Endodermal cell (in vitro differentiated cells): ENCODE measurements around the gene ICAM1. TPM values are rescaled to one million over a fixed set of nuclear protein-coding genes. Genes with fewer than 3 reads are reported as not detected.

Source experiments
- DNase-seq: peaks from one replicate; pipeline ENCODE4 v3.0.0-alpha.2; 2017
- H3K27ac ChIP-seq: 2 replicates; pipeline ENCODE4 v1.5.1; 2013; ENCODE audit warnings: mild to moderate bottlenecking, low read depth, low read length, moderate library complexity
- H3K27me3 ChIP-seq: 2 replicates; pipeline ENCODE4 v1.6.1; 2013; ENCODE audit warnings: mild to moderate bottlenecking, low read length, moderate library complexity; ENCODE audit not compliant: insufficient read depth, control insufficient read depth, poor library complexity, severe bottlenecking
- H3K36me3 ChIP-seq: 2 replicates; pipeline ENCODE4 v1.7.0; 2013; ENCODE audit warnings: mild to moderate bottlenecking, low read length, moderate library complexity; ENCODE audit not compliant: control insufficient read depth, insufficient read depth
- H3K4me1 ChIP-seq: one replicate; pipeline ENCODE4 v1.7.0; 2013; ENCODE audit warnings: low read length; ENCODE audit not compliant: control insufficient read depth, insufficient read depth
- H3K4me3 ChIP-seq: 2 replicates; pipeline ENCODE4 v1.5.1; 2013; ENCODE audit warnings: mild to moderate bottlenecking, low read length, moderate library complexity
- H3K9ac ChIP-seq: 2 replicates; pipeline ENCODE4 v1.6.1; 2013; ENCODE audit warnings: mild to moderate bottlenecking, low read length, moderate library complexity; ENCODE audit not compliant: poor library complexity, severe bottlenecking; ENCODE audit errors: extremely low read depth
- H3K9me3 ChIP-seq: 2 replicates; pipeline ENCODE4 v1.6.1; 2013; ENCODE audit warnings: mild to moderate bottlenecking, low read length, moderate library complexity; ENCODE audit not compliant: control insufficient read depth
- H3K27ac Mint-ChIP-seq: 2 replicates; pipeline ENCODE4 v1.8.0; 2020; ENCODE audit warnings: mixed read lengths
- H3K27me3 Mint-ChIP-seq: 2 replicates; pipeline ENCODE4 v1.8.0; 2021; ENCODE audit warnings: mild to moderate bottlenecking, mixed read lengths; ENCODE audit not compliant: insufficient read depth
- H3K36me3 Mint-ChIP-seq: 2 replicates; pipeline ENCODE4 v1.8.0; 2020; ENCODE audit warnings: low read depth, mixed read lengths
- H3K4me1 Mint-ChIP-seq: 2 replicates; pipeline ENCODE4 v1.8.0; 2020; ENCODE audit warnings: mixed read lengths
- H3K4me3 Mint-ChIP-seq: 2 replicates; pipeline ENCODE4 v1.8.0; 2020; ENCODE audit warnings: mild to moderate bottlenecking, moderate library complexity, mixed read lengths
- H3K9me3 Mint-ChIP-seq: 2 replicates; pipeline ENCODE4 v1.8.0; 2020; ENCODE audit warnings: mild to moderate bottlenecking, mixed read lengths
- CTCF ChIP-seq: fragments of 200-600 bp; sonication (generic); conservative IDR thresholded peaks from 2 replicates; pipeline ENCODE4 v1.5.0; 2021; ENCODE audit warnings: antibody characterized with exemption, mild to moderate bottlenecking
- WGBS, 2 experiments: methylation state at CpG; one replicate each; pipeline versions ENCODE4 v1.1.5 to v1.1.7; 2013; ENCODE audit warnings: missing lambda C conversion rate in 2 of 2, mixed read lengths in 1 of 2; ENCODE audit not compliant: insufficient coverage in 1 of 2, insufficient read length in 1 of 2; 5-methylcytosine and 5-hydroxymethylcytosine counted together
- total RNA-seq, 2 donors: library from RNA; stranded (reverse); fragmentation: NEBNext Ultra II Directional in 1 of 2; extraction: Animal tissue kit (Norgen Biotek cat#: 25700) in 1 of 2; gene quantifications; 2 replicates in 1 of 2; 3 replicates in 1 of 2; pipeline ENCODE4 v1.2.1, GENCODE V29; 2021

Gene ICAM1
- total RNA-seq, 2 donors from 2014 or later: 1.7 to 5.2 TPM

DNA sequence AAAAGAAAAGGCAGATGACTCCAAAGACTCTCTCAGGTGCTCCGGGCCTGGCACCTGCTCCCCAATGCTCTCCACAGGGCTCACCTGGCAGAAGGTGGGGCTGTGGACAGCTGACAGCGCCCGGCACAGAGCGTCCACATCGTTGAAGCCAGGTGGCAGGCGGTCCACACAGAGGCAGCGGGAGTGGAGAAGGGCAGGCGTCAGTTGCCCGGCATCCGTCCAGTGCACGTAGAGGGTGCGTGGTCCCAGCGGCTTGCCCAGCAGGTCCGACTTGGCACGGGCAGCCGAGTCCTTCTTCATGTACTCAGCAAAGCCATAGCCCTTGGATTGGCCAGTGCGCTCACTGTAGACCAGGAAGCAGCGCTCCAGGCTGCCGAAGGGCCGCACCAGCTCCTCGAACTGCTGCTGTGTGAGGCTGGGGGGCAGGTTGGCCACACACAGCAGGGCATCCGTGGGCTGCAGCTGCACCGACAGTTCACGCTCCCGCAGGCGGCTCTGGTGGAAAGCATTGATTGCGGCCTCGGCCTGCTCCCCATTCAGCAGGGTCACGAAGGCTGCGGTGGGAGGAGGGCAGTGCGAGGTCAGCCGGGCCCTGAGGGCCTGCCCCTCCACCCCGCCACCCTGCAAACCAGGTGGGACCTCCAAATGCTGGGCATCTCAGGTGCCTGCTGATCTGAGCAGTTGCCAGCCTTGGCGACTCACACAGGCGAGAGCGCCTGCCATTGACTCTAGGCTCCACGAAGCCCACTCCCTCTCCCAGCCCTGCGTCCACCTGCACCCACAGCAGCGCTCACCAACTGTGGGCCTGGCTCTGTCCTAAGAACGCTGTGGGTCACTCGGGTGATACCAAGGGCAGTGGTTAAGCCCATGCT is 57.9 kb downstream of the ICAM1 start:
- Mint-ChIP-seq H3K4me1 (peaks cover 7% of the 10 kb centered on the region), H3K27me3 (no peaks in the 10 kb centered on the region), H3K9me3 (no peaks in the 10 kb centered on the region), H3K4me3 (no peak overlapping the region), H3K27ac (no peak overlapping the region), H3K36me3 (peaks cover 43% of the 10 kb centered on the region)
- Histone ChIP-seq H3K9me3 (no peaks in the 10 kb centered on the region), H3K4me1 (peaks cover 3% of the 10 kb centered on the region), H3K27ac (no peak overlapping the region), H3K9ac (no peak overlapping the region), H3K27me3 (no peaks in the 10 kb centered on the region), H3K36me3 (peaks cover 38% of the 10 kb centered on the region), H3K4me3 (no peak overlapping the region)
- TF ChIP-seq CTCF: no peak
- WGBS, 2 experiments: 94 to 96% methylated on average over 25 to 41 of the region's 41 CpGs
- DNase-seq: no peak

GRCh38 chr19:10329555-10329954 is 58.6 kb downstream of the ICAM1 start:
- peaks cover 7% of the 10 kb centered on the region for H3K4me1 Mint-ChIP-seq
- H3K9me3 Mint-ChIP-seq: no peaks in the 10 kb centered on the region
- Histone ChIP-seq H3K9ac (no peak overlapping the region), H3K27me3 (no peaks in the 10 kb centered on the region), H3K9me3 (no peaks in the 10 kb centered on the region), H3K27ac (no peak overlapping the region), H3K4me3 (no peak overlapping the region), H3K4me1 (peaks cover 3% of the 10 kb centered on the region), H3K36me3 (peaks cover 38% of the 10 kb centered on the region)
- H3K4me3 Mint-ChIP-seq: no peak overlapping the region
- 89 to 93% methylated on average over 9 to 13 of the region's 13 CpGs for WGBS, 2 experiments
- no peaks in the 10 kb centered on the region for H3K27me3 Mint-ChIP-seq
- H3K27ac Mint-ChIP-seq: no peak overlapping the region
- TF ChIP-seq CTCF: no peak
- peaks cover 37% of the 10 kb centered on the region for H3K36me3 Mint-ChIP-seq
- DNase-seq: no peak

- Mint-ChIP-seq H3K9me3 (no peaks in the 10 kb centered on the region), H3K27ac (peak overlapping the region; percentile 96), H3K27me3 (no peaks in the 10 kb centered on the region), H3K4me3 (peak overlapping the region; percentile 94), H3K36me3 (peaks cover 26% of the 10 kb centered on the region), H3K4me1 (peaks cover 12% of the 10 kb centered on the region)
- TF ChIP-seq CTCF: peak; percentile 29
- peaks cover 29% of the 10 kb centered on the region for H3K36me3 ChIP-seq
- H3K9ac ChIP-seq: peak overlapping the region; percentile 80
- H3K4me1 ChIP-seq: peaks cover 3% of the 10 kb centered on the region
- no peaks in the 10 kb centered on the region for H3K9me3 ChIP-seq
- H3K27me3 ChIP-seq: no peaks in the 10 kb centered on the region
- WGBS, 2 experiments: 45 to 62% methylated on average over 4 to 18 of the region's 18 CpGs
- peak overlapping the region; percentile 95 for H3K4me3 ChIP-seq
- peak overlapping the region; percentile 98 for H3K27ac ChIP-seq
- DNase-seq: peak; percentile 60
Observed at GRCh38 chr19:10332158-10332964, 61.4 kb downstream of the ICAM1 start.
